Fibroblast of the conjunctiva (primary cell): Measurements from ENCODE around the gene FYB1.

ENCODE experiments used
- DNase-seq: peaks from one replicate; pipeline ENCODE4 v3.0.0-alpha.2; 2010; ENCODE audit warnings: low read depth

FYB1 gene

GRCh38 chr5:39082995-39083394 lies 136.4 kb downstream of the FYB1 start:
- DNase-seq = no peak

GRCh38 chr5:39080597-39081204 lies 138.7 kb downstream of the FYB1 start:
- peak; percentile 72 for DNase-seq

GRCh38 chr5:39080168-39080567 lies 139.2 kb downstream of the FYB1 start:
- DNase-seq = no peak

- no peak for DNase-seq
These were observed 140.2 kb downstream of the FYB1 start for GRCh38 chr5:39079147-39079546.

- no peak for DNase-seq
These were observed 142.3 kb downstream of the FYB1 start for GRCh38 chr5:39076757-39077728.

- DNase-seq = no peak
These were observed 143.1 kb downstream of the FYB1 start for GRCh38 chr5:39076101-39076756.

- peak; percentile 63 for DNase-seq
These were observed 145.1 kb downstream of the FYB1 start, which contains the start of gene RICTOR for GRCh38 chr5:39074017-39074814. TSS of gene RICTOR (minus strand) at chr5:39074399. CDS start at chr5:39074377, 22 bp downstream.

- DNase-seq = no peak
These were observed 145.7 kb downstream of the FYB1 start for GRCh38 chr5:39073767-39074016.

GRCh38 chr5:39072925-39073766 lies 146.2 kb downstream of the FYB1 start:
- DNase-seq = no peak

- DNase-seq = no peak
These were observed 151.3 kb downstream of the FYB1 start for GRCh38 chr5:39068099-39068498.

GRCh38 chr5:39064450-39064849 lies 154.9 kb downstream of the FYB1 start:
- no peak for DNase-seq

GRCh38 chr5:39063037-39063436 lies 156.3 kb downstream of the FYB1 start:
- DNase-seq = no peak

- DNase-seq = no peak
These were observed 156.8 kb downstream of the FYB1 start for GRCh38 chr5:39062530-39062929.

GRCh38 chr5:39062104-39062503 lies 157.3 kb downstream of the FYB1 start:
- no peak for DNase-seq

GRCh38 chr5:39059064-39059463 lies 160.3 kb downstream of the FYB1 start:
- DNase-seq = no peak

GRCh38 chr5:39058178-39058921 lies 161.0 kb downstream of the FYB1 start:
- DNase-seq = no peak

GRCh38 chr5:39057734-39058133 lies 161.6 kb downstream of the FYB1 start:
- no peak for DNase-seq

- no peak for DNase-seq
These were observed 163.5 kb downstream of the FYB1 start for GRCh38 chr5:39055768-39056398.
